ENCODE data around the gene TCHP.

Gene TCHP

GRCh38 chr12:109864916-109865315, 35.2 kb upstream of the TCHP start:
- Histone ChIP-seq H3K4me3 (ENCODE audit: insufficient read depth, low read depth, low read length) (no peak overlapping the region), H3K4me1 (ENCODE audit: control insufficient read depth, insufficient read depth, low read length) (no peaks in the 10 kb centered on the region), H3K27me3 (ENCODE audit: control insufficient read depth, insufficient read depth, low read length, poor library complexity, severe bottlenecking) (no peaks in the 10 kb centered on the region), H3K27ac (ENCODE audit: insufficient read depth, low read depth, low read length, poor library complexity, severe bottlenecking) (no peak overlapping the region), H3K9me3 (ENCODE audit: control insufficient read depth, low read length) (no peaks in the 10 kb centered on the region), H3K36me3 (ENCODE audit: control insufficient read depth, insufficient read depth, low read length) (no peaks in the 10 kb centered on the region)
- 90 to 93% methylated on average over 3 of the region's 3 CpGs for WGBS, 2 experiments

- Histone ChIP-seq H3K27me3 (ENCODE audit: control insufficient read depth, insufficient read depth, low read length, poor library complexity, severe bottlenecking) (no peaks in the 10 kb centered on the region), H3K27ac (ENCODE audit: insufficient read depth, low read depth, low read length, poor library complexity, severe bottlenecking) (no peak overlapping the region), H3K9me3 (ENCODE audit: control insufficient read depth, low read length) (no peaks in the 10 kb centered on the region), H3K36me3 (ENCODE audit: control insufficient read depth, insufficient read depth, low read length) (no peaks in the 10 kb centered on the region), H3K4me1 (ENCODE audit: control insufficient read depth, insufficient read depth, low read length) (no peaks in the 10 kb centered on the region), H3K4me3 (ENCODE audit: insufficient read depth, low read depth, low read length) (no peak overlapping the region)
- 93 to 98% methylated on average over 9 of the region's 9 CpGs for WGBS, 2 experiments
Observed at GRCh38 chr12:109868182-109869051, 31.7 kb upstream of the TCHP start.

GRCh38 chr12:109870648-109871047, 29.4 kb upstream of the TCHP start:
- no peak overlapping the region for H3K27ac ChIP-seq (ENCODE audit: insufficient read depth, low read depth, low read length, poor library complexity, severe bottlenecking)
- WGBS, 2 experiments, result 87 to 93% methylated on average over 2 of the region's 2 CpGs
- no peaks in the 10 kb centered on the region for H3K9me3 ChIP-seq (ENCODE audit: control insufficient read depth, low read length)

GRCh38 chr12:109871668-109872314, 28.3 kb upstream of the TCHP start:
- H3K9me3 ChIP-seq (ENCODE audit: control insufficient read depth, low read length), result no peaks in the 10 kb centered on the region
- H3K27ac ChIP-seq (ENCODE audit: insufficient read depth, low read depth, low read length, poor library complexity, severe bottlenecking), result no peak overlapping the region
- H3K27me3 ChIP-seq (ENCODE audit: control insufficient read depth, insufficient read depth, low read length, poor library complexity, severe bottlenecking), result no peaks in the 10 kb centered on the region
- H3K4me3 ChIP-seq (ENCODE audit: insufficient read depth, low read depth, low read length), result no peak overlapping the region
- H3K36me3 ChIP-seq (ENCODE audit: control insufficient read depth, insufficient read depth, low read length), result no peaks in the 10 kb centered on the region
- 91 to 93% methylated on average over 7 of the region's 7 CpGs for WGBS, 2 experiments
- H3K4me1 ChIP-seq (ENCODE audit: control insufficient read depth, insufficient read depth, low read length), result no peaks in the 10 kb centered on the region

More at GRCh38 chr12:109870648-109871047, 29.4 kb upstream of the TCHP start:
- no peaks in the 10 kb centered on the region for H3K36me3 ChIP-seq (ENCODE audit: control insufficient read depth, insufficient read depth, low read length)
- no peaks in the 10 kb centered on the region for H3K4me1 ChIP-seq (ENCODE audit: control insufficient read depth, insufficient read depth, low read length)
- H3K27me3 ChIP-seq (ENCODE audit: control insufficient read depth, insufficient read depth, low read length, poor library complexity, severe bottlenecking), result no peaks in the 10 kb centered on the region
- H3K4me3 ChIP-seq (ENCODE audit: insufficient read depth, low read depth, low read length), result no peak overlapping the region

GRCh38 chr12:109873653-109874052, 26.4 kb upstream of the TCHP start:
- no peak overlapping the region for H3K27ac ChIP-seq (ENCODE audit: insufficient read depth, low read depth, low read length, poor library complexity, severe bottlenecking)
- WGBS, 2 experiments, result 79 to 89% methylated on average over 6 of the region's 6 CpGs
- H3K9me3 ChIP-seq (ENCODE audit: control insufficient read depth, low read length), result no peaks in the 10 kb centered on the region
- no peaks in the 10 kb centered on the region for H3K4me1 ChIP-seq (ENCODE audit: control insufficient read depth, insufficient read depth, low read length)
- H3K36me3 ChIP-seq (ENCODE audit: control insufficient read depth, insufficient read depth, low read length), result no peaks in the 10 kb centered on the region
- no peaks in the 10 kb centered on the region for H3K27me3 ChIP-seq (ENCODE audit: control insufficient read depth, insufficient read depth, low read length, poor library complexity, severe bottlenecking)
- no peak overlapping the region for H3K4me3 ChIP-seq (ENCODE audit: insufficient read depth, low read depth, low read length)

- no peak overlapping the region for H3K27ac ChIP-seq (ENCODE audit: insufficient read depth, low read depth, low read length, poor library complexity, severe bottlenecking)
- H3K27me3 ChIP-seq (ENCODE audit: control insufficient read depth, insufficient read depth, low read length, poor library complexity, severe bottlenecking), result peaks cover 5% of the 10 kb centered on the region
- H3K9me3 ChIP-seq (ENCODE audit: control insufficient read depth, low read length), result no peaks in the 10 kb centered on the region
- H3K4me3 ChIP-seq (ENCODE audit: insufficient read depth, low read depth, low read length), result no peak overlapping the region
- WGBS, 2 experiments, result 93 to 94% methylated on average over 6 of the region's 6 CpGs
- no peaks in the 10 kb centered on the region for H3K4me1 ChIP-seq (ENCODE audit: control insufficient read depth, insufficient read depth, low read length)
- H3K36me3 ChIP-seq (ENCODE audit: control insufficient read depth, insufficient read depth, low read length), result no peaks in the 10 kb centered on the region
Observed at GRCh38 chr12:109875572-109876131, 24.4 kb upstream of the TCHP start.

GRCh38 chr12:109876406-109876805, 23.7 kb upstream of the TCHP start:
- Histone ChIP-seq H3K4me1 (ENCODE audit: control insufficient read depth, insufficient read depth, low read length) (no peaks in the 10 kb centered on the region), H3K27ac (ENCODE audit: insufficient read depth, low read depth, low read length, poor library complexity, severe bottlenecking) (no peak overlapping the region), H3K36me3 (ENCODE audit: control insufficient read depth, insufficient read depth, low read length) (no peaks in the 10 kb centered on the region), H3K4me3 (ENCODE audit: insufficient read depth, low read depth, low read length) (no peak overlapping the region), H3K27me3 (ENCODE audit: control insufficient read depth, insufficient read depth, low read length, poor library complexity, severe bottlenecking) (peaks cover 13% of the 10 kb centered on the region), H3K9me3 (ENCODE audit: control insufficient read depth, low read length) (no peaks in the 10 kb centered on the region)

GRCh38 chr12:109877504-109878246, 22.4 kb upstream of the TCHP start:
- no peaks in the 10 kb centered on the region for H3K4me1 ChIP-seq (ENCODE audit: control insufficient read depth, insufficient read depth, low read length)
- no peaks in the 10 kb centered on the region for H3K9me3 ChIP-seq (ENCODE audit: control insufficient read depth, low read length)
- H3K4me3 ChIP-seq (ENCODE audit: insufficient read depth, low read depth, low read length), result no peak overlapping the region
- H3K27ac ChIP-seq (ENCODE audit: insufficient read depth, low read depth, low read length, poor library complexity, severe bottlenecking), result no peak overlapping the region
- H3K27me3 ChIP-seq (ENCODE audit: control insufficient read depth, insufficient read depth, low read length, poor library complexity, severe bottlenecking), result peaks cover 16% of the 10 kb centered on the region
- H3K36me3 ChIP-seq (ENCODE audit: control insufficient read depth, insufficient read depth, low read length), result no peaks in the 10 kb centered on the region
- WGBS, 2 experiments, result 59 to 62% methylated on average over 9 to 10 of the region's 10 CpGs

GRCh38 chr12:109878247-109878625, 21.8 kb upstream of the TCHP start:
- Histone ChIP-seq H3K27me3 (ENCODE audit: control insufficient read depth, insufficient read depth, low read length, poor library complexity, severe bottlenecking) (peaks cover 16% of the 10 kb centered on the region), H3K4me1 (ENCODE audit: control insufficient read depth, insufficient read depth, low read length) (no peaks in the 10 kb centered on the region), H3K4me3 (ENCODE audit: insufficient read depth, low read depth, low read length) (no peak overlapping the region), H3K36me3 (ENCODE audit: control insufficient read depth, insufficient read depth, low read length) (no peaks in the 10 kb centered on the region), H3K27ac (ENCODE audit: insufficient read depth, low read depth, low read length, poor library complexity, severe bottlenecking) (no peak overlapping the region), H3K9me3 (ENCODE audit: control insufficient read depth, low read length) (no peaks in the 10 kb centered on the region)
- WGBS, 2 experiments, result 78 to 83% methylated on average over 3 of the region's 3 CpGs

- 76 to 78% methylated on average over 7 of the region's 7 CpGs for WGBS, 2 experiments
- H3K9me3 ChIP-seq (ENCODE audit: control insufficient read depth, low read length), result no peaks in the 10 kb centered on the region
- H3K36me3 ChIP-seq (ENCODE audit: control insufficient read depth, insufficient read depth, low read length), result no peaks in the 10 kb centered on the region
- H3K4me3 ChIP-seq (ENCODE audit: insufficient read depth, low read depth, low read length), result peak overlapping the region; percentile 74
- peaks cover 18% of the 10 kb centered on the region for H3K27me3 ChIP-seq (ENCODE audit: control insufficient read depth, insufficient read depth, low read length, poor library complexity, severe bottlenecking)
- no peak overlapping the region for H3K27ac ChIP-seq (ENCODE audit: insufficient read depth, low read depth, low read length, poor library complexity, severe bottlenecking)
- no peaks in the 10 kb centered on the region for H3K4me1 ChIP-seq (ENCODE audit: control insufficient read depth, insufficient read depth, low read length)
Observed at GRCh38 chr12:109878749-109879148, 21.3 kb upstream of the TCHP start.

All from ectodermal cell (in vitro differentiated cells).